MM.1S (cell line): ENCODE results near the gene NEGR1.

Experiments
- EZH2 ChIP-seq: fragments of 300-600 bp; sonication (generic); optimal IDR thresholded peaks from 2 replicates; pipeline ENCODE3; 2017; ENCODE audit warnings: low read depth, mild to moderate bottlenecking, antibody characterized with exemption, low read length, mixed read lengths
- EZH2phosphoT487 ChIP-seq: fragments of 300-600 bp; sonication (generic); IDR thresholded peaks from 2 replicates; pipeline ENCODE4 v1.6.1; 2018; ENCODE audit warnings: antibody characterized with exemption, low read length
- TF ChIP-seq, protein P1 (sequence below): fragments of 300-600 bp; sonication (generic); IDR thresholded peaks from 2 replicates; pipeline ENCODE4 v1.5.1; 2016; ENCODE audit warnings: antibody characterized with exemption, low read length, mixed read lengths

DNA sequence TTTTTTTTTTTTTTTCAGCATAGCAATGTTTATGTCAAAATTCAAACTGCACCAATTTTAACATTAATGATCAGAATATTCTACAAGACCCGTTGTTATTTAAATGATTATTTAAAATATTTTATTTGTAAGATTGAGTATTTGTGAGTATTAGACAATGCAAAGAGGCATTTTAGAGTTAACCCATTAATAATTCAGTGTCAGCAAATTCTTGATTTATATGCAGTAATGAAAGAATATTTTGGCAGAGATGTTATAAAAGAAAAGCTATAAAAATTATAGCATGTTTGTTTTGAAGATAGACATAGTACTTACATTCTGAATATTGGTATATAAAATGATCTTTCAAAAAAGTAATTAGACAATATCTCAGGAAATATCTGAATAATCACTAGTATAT is 932.0 kb downstream of the NEGR1 start:
- TF ChIP-seq EZH2 (no peak), EZH2phosphoT487 (no peak)
- TF ChIP-seq, protein P1, sequence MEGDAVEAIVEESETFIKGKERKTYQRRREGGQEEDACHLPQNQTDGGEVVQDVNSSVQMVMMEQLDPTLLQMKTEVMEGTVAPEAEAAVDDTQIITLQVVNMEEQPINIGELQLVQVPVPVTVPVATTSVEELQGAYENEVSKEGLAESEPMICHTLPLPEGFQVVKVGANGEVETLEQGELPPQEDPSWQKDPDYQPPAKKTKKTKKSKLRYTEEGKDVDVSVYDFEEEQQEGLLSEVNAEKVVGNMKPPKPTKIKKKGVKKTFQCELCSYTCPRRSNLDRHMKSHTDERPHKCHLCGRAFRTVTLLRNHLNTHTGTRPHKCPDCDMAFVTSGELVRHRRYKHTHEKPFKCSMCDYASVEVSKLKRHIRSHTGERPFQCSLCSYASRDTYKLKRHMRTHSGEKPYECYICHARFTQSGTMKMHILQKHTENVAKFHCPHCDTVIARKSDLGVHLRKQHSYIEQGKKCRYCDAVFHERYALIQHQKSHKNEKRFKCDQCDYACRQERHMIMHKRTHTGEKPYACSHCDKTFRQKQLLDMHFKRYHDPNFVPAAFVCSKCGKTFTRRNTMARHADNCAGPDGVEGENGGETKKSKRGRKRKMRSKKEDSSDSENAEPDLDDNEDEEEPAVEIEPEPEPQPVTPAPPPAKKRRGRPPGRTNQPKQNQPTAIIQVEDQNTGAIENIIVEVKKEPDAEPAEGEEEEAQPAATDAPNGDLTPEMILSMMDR = no peak
